OCI-LY7 (cell line): Measurements from ENCODE around the gene TPGS1. TPM values are rescaled to one million over a fixed set of nuclear protein-coding genes. Genes with fewer than 3 reads are reported as not detected.

Experiments used
- BruUV-seq: library from RNA; stranded (reverse); fragments of 400-500 nt; replicated peaks from 2 replicates; lab custom pipeline; 2021; lab: Mats Ljungman, UMichigan
- CTCF ChIA-PET: fragments of 300-600 bp; sonication (Branson Sonifier 250); formaldehyde crosslinking; loops from one replicate; lab custom pipeline; 2022; ENCODE audit warnings: antibody characterized with exemption; ENCODE audit not compliant: unreplicated experiment; lab: Charles Lee
- POLR2A ChIA-PET: fragments of 300-600 bp; sonication (Branson Sonifier 250); formaldehyde crosslinking; loops from one replicate; lab custom pipeline; 2022; ENCODE audit warnings: antibody characterized with exemption; lab: Charles Lee
- DNase-seq: peaks from one replicate; pipeline ENCODE4 v3.0.0-alpha.2; 2015; ENCODE audit warnings: low spot score
- H2AFZ ChIP-seq: fragments of 200-600 bp; sonication (generic), shearing (Covaris generic); 2 replicates; pipeline ENCODE4 v1.6.1; 2014; ENCODE audit warnings: mild to moderate bottlenecking, antibody characterized with exemption, low read length, moderate library complexity
- H3K27ac ChIP-seq: fragments of 200-600 bp; sonication (generic); 2 replicates; pipeline ENCODE4 v1.5.1; 2014; ENCODE audit warnings: mixed run types, low read depth, mild to moderate bottlenecking, moderate library complexity, low read length, inconsistent platforms; ENCODE audit not compliant: poor library complexity, severe bottlenecking
- H3K36me3 ChIP-seq: fragments of 200-600 bp; sonication (generic); 2 replicates; pipeline ENCODE4 v1.6.1; 2014; ENCODE audit warnings: mild to moderate bottlenecking, antibody characterized with exemption, low read length, moderate library complexity, mixed read lengths; ENCODE audit not compliant: insufficient read depth
- H3K4me1 ChIP-seq: fragments of 200-600 bp; sonication (generic); 2 replicates; pipeline ENCODE4 v1.5.1; 2014; ENCODE audit warnings: mild to moderate bottlenecking, low read length; ENCODE audit not compliant: insufficient read depth, poor library complexity, severe bottlenecking
- H3K4me2 ChIP-seq: fragments of 200-600 bp; sonication (generic); 2 replicates; pipeline ENCODE4 v1.6.1; 2014; ENCODE audit warnings: mild to moderate bottlenecking, low read length
- H3K4me3 ChIP-seq: fragments of 200-600 bp; sonication (generic); 2 replicates; pipeline ENCODE4 v1.5.1; 2014; ENCODE audit warnings: mild to moderate bottlenecking, low read depth, low read length; ENCODE audit not compliant: poor library complexity, severe bottlenecking
- H3K79me2 ChIP-seq: fragments of 200-600 bp; sonication (generic); 2 replicates; pipeline ENCODE4 v1.6.1; 2016; ENCODE audit warnings: low read depth, mild to moderate bottlenecking, low read length, moderate library complexity, mixed read lengths; ENCODE audit not compliant: insufficient read depth
- H3K9me2 ChIP-seq: fragments of 200-600 bp; sonication (generic); 2 replicates; pipeline ENCODE4 v1.6.1; 2016; ENCODE audit warnings: mild to moderate bottlenecking, low read length, mixed read lengths; ENCODE audit not compliant: insufficient read depth
- H3K9me3 ChIP-seq: fragments of 200-600 bp; sonication (generic); 2 replicates; pipeline ENCODE4 v1.6.1; 2014; ENCODE audit warnings: mild to moderate bottlenecking, mixed run types, low read length, mixed read lengths
- H4K20me1 ChIP-seq: fragments of 200-600 bp; sonication (generic); 2 replicates; pipeline ENCODE4 v1.6.1; 2014; ENCODE audit warnings: mild to moderate bottlenecking, antibody characterized with exemption, low read length, moderate library complexity, mixed read lengths; ENCODE audit not compliant: insufficient read depth
- CTCF ChIP-seq: fragments of 200-600 bp; sonication (generic); conservative IDR thresholded peaks from 2 replicates; pipeline ENCODE4 v1.5.1; 2014; ENCODE audit warnings: mild to moderate bottlenecking, antibody characterized with exemption, low read length, moderate library complexity, mixed read lengths
- EZH2phosphoT487 ChIP-seq: fragments of 200-600 bp; sonication (generic); IDR thresholded peaks from 2 replicates; pipeline ENCODE4 v1.6.1; 2018; ENCODE audit warnings: low read depth, borderline replicate concordance, mild to moderate bottlenecking, mixed run types, antibody characterized with exemption, low read length, moderate library complexity, mixed read lengths
- intact Hi-C: fragments of 100-400 bp; cut with micrococcal nuclease; formaldehyde crosslinking; loops from one replicate; pipeline ENCODE4 v1.10.0; 2022; ENCODE audit not compliant: unreplicated experiment
- total RNA-seq, 2 experiments: library from RNA; depleted of rRNA in 1 of 2; stranded (reverse); fragments of >200 nt in 1 of 2; shearing (Covaris generic) in 1 of 2; gene quantifications; 2 replicates each; pipeline ENCODE4 v1.2.3, GENCODE V29; 2014 to 2022

The TPGS1 gene
- total RNA-seq, 2 experiments from 2014 or later = 24.4 to 25.6 TPM

- Histone ChIP-seq H3K4me2 (no peak overlapping the region), H3K9me3 (no peaks in the 10 kb centered on the region), H3K27ac (no peak overlapping the region), H3K9me2 (no peaks in the 10 kb centered on the region), H3K4me3 (no peak overlapping the region), H4K20me1 (no peaks in the 10 kb centered on the region), H3K36me3 (peaks cover 12% of the 10 kb centered on the region), H3K79me2 (peaks cover 6% of the 10 kb centered on the region; the same call in 1 of the 2 replicates), H3K4me1 (peaks cover 27% of the 10 kb centered on the region), H2AFZ (no peak overlapping the region)
- BruUV-seq = no TSS peak
- CTCF ChIA-PET = no interaction called here
- no peak for TF ChIP-seq EZH2phosphoT487
- TF ChIP-seq CTCF = no peak
- POLR2A ChIA-PET = no interaction called here
- intact Hi-C loops = no loop called here
- no peak for DNase-seq
These were observed 5.5 kb downstream of the TPGS1 start for GRCh38 chr19:512547-513365.

- Histone ChIP-seq H4K20me1 (no peaks in the 10 kb centered on the region), H3K36me3 (peaks cover 12% of the 10 kb centered on the region), H3K9me2 (no peaks in the 10 kb centered on the region), H3K4me2 (no peak overlapping the region), H3K4me3 (no peak overlapping the region), H3K79me2 (no peaks in the 10 kb centered on the region), H3K4me1 (peaks cover 22% of the 10 kb centered on the region), H2AFZ (no peak overlapping the region), H3K9me3 (no peaks in the 10 kb centered on the region), H3K27ac (no peak overlapping the region)
- no TSS peak for BruUV-seq
- POLR2A ChIA-PET = no interaction called here
- CTCF ChIA-PET = no interaction called here
- TF ChIP-seq EZH2phosphoT487 = no peak
- no peak for TF ChIP-seq CTCF
- intact Hi-C loops = no loop called here
- no peak for DNase-seq
These were observed 6.3 kb downstream of the TPGS1 start for GRCh38 chr19:513368-514165.
